Activated naive CD8-positive, alpha-beta T cell treated with anti-CD3 and anti-CD28 coated beads for 36 hours (primary cell): Measurements from ENCODE around the gene COPS2. TPM values are rescaled to one million over a fixed set of nuclear protein-coding genes. Genes with fewer than 3 reads are reported as not detected.

ENCODE experiments used
- total RNA-seq, 2 experiments: library from RNA; stranded (reverse); gene quantifications; one replicate each; pipeline ENCODE4 v1.2.3, GENCODE V29; 2021

The COPS2 gene
- total RNA-seq, 2 experiments from 2014 or later: 109 to 113 TPM

Other genes with a start within 250 kb of the COPS2 start
- gene SHC4, start 191.7 kb downstream of the COPS2 start, total RNA-seq: 1 to 10 TPM; 3.7 to 4.1 TPM
- 10 to 100 TPM; 18.5 to 19.6 TPM for gene SECISBP2L, start 109.2 kb downstream of the COPS2 start, total RNA-seq
- 10 to 100 TPM; 25.4 to 26.1 TPM for gene GALK2, start 14.6 kb upstream of the COPS2 start, total RNA-seq